Measurements from ENCODE around the gene UBC. TPM values are rescaled to one million over a fixed set of nuclear protein-coding genes. Genes with fewer than 3 reads are reported as not detected.
A peak's percentile ranks its signal among the peaks of the same experiment; 100 is the strongest.

UBC gene
- total and polyA plus RNA-seq, 2 of the 4 experiments (the other 2 are of a cell fraction): 2,042 to 4,320 TPM

DNA sequence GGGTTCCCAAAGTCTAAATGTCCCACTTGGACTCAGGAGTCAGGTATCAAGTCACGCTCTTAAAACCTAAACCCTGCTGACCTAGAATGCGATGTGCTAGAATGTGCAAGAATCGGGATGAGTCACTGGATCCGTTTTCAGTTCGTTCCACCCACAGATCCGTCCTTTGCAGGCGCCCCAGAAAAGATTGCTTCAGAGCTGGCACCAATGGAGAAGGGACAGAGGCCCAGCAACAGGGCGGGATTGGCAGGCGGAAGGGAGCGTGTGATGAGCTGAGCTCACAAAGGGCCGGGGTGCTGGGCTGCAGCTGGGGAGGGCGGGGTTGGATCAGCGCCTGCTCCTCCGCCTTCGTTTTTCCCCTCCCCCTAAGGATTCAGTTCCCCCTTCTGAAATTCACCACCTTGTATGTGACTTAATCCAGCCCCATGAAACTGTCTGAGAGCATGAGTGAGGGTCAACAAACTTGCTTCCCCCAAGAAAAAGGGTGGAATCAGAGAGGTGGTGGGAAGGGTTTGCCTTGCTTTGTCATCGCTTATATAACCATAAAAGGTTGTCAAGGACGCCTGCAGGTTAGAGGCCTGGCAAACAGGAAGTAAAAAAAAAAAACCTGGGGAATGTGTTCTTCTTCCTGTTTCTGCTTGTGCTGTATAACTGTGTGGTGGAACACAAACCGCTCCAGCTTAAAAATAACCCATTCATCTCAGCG lies 2.8 kb upstream of the UBC start (continued):
- TF ChIP-seq MAZ (IDR thresholded peaks at IDR 0.05; ENCODE audit: borderline replicate concordance, low read depth, low read length): peak; percentile 94
- TF ChIP-seq RCOR1 (IDR thresholded peaks at IDR 0.05; ENCODE audit: insufficient replicate concordance, low read length): no peak
- peak; percentile 85; the same call in 1 of the 2 replicates for TF ChIP-seq CHD1 (IDR thresholded peaks at IDR 0.05; ENCODE audit: low read depth, low read length)
- TF ChIP-seq, protein P1, sequence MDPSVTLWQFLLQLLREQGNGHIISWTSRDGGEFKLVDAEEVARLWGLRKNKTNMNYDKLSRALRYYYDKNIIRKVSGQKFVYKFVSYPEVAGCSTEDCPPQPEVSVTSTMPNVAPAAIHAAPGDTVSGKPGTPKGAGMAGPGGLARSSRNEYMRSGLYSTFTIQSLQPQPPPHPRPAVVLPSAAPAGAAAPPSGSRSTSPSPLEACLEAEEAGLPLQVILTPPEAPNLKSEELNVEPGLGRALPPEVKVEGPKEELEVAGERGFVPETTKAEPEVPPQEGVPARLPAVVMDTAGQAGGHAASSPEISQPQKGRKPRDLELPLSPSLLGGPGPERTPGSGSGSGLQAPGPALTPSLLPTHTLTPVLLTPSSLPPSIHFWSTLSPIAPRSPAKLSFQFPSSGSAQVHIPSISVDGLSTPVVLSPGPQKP (IDR thresholded peaks at IDR 0.05; ENCODE audit: borderline replicate concordance, low read depth, low read length): no peak
